ENCODE results near the gene TIMP3. TPM values are rescaled to one million over a fixed set of nuclear protein-coding genes. Genes with fewer than 3 reads are reported as not detected.

The TIMP3 gene
- polyA plus RNA-seq, 1 donor (not counting 4 experiments of a cell fraction or from before 2014, with no cell fraction given): 34.3 TPM

DNA sequence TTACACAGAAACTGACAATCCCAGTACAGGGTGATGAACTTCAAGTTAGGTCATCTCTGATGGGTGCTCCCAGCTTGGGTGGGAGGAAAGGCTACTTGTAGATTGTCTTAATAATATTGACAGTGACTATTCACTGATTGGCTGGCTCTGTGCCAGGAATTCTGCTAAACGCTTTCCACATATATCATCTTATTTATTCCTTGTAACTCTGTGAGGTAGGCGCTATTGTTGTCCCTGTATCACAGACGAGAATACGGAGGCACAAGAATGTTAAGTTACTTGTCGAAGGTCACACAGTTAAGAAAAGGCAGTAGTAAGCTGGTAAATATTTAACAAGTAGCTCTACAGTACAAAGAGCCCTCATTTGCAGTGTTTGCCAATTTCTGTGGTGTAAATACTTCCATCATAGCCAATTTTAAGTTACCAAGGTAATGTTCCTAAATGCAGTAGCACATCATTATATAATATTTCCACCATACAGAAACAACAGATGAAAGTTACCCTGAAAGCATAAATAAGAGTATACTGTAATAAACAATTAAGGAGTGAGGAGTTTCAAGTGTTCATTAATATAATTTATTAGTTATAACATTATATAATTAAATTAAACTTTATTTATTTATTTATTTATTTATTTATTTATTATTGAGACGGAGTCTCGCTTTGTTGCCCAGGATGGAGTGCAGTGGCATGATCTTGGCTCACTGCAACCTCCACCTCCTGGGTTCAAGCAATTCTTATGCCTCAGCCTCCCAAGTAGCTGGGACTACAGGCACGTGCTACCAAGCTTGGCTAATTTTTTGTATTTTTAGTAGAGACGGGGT lies 11.5 kb upstream of the TIMP3 start:
- dilution Hi-C loops (cut with MboI; ENCODE audit: extremely low pct_ligation_motif_present, low sequenced_read_pairs): loop anchor here (25.0 kb wide), 1 partner anchor 278 kb away; no protein-coding TSS in a partner anchor
- Histone ChIP-seq H3K36me3 (ENCODE audit: control insufficient read depth in 2 of 2, extremely low read depth in 1 of 2, insufficient read depth in 2 of 2, low read length in 2 of 2) (no peaks in the 10 kb centered on the region), H2AFZ (ENCODE audit: control insufficient read depth, low read length) (no peak overlapping the region), H3K9me3 (ENCODE audit: control insufficient read depth, low read depth, low read length) (no peaks in the 10 kb centered on the region), H3K4me2 (ENCODE audit: control insufficient read depth, extremely low read depth, insufficient read depth, low read depth, low read length) (no peak overlapping the region), H3K9me1 (ENCODE audit: control insufficient read depth, extremely low read depth, insufficient read depth, low read length) (no peaks in the 10 kb centered on the region), H3K4me1 (ENCODE audit: control insufficient read depth, extremely low read depth, insufficient read depth, low read length) (no peaks in the 10 kb centered on the region), H3K4me3 (ENCODE audit: control insufficient read depth in 2 of 3, extremely low read depth in 1 of 3, insufficient read depth in 2 of 3, low read depth in 1 of 3, low read length in 3 of 3) (no peak overlapping the region), H3K79me2 (ENCODE audit: control insufficient read depth, insufficient read depth, low read length) (no peaks in the 10 kb centered on the region), H4K20me1 (ENCODE audit: control insufficient read depth, extremely low read depth, insufficient read depth, low read length) (no peaks in the 10 kb centered on the region), H3K9ac (ENCODE audit: control insufficient read depth, extremely low read depth, insufficient read depth, low read length) (no peak overlapping the region), H3K27ac (ENCODE audit: control insufficient read depth, insufficient read depth, low read length) (no peak overlapping the region), H3K27me3 (ENCODE audit: control insufficient read depth, extremely low read depth, insufficient read depth, low read length) (no peaks in the 10 kb centered on the region)
- FAIRE-seq (no peak), DNase-seq (ENCODE audit: low read depth, low spot score) (no peak)
- TF ChIP-seq, protein P1, sequence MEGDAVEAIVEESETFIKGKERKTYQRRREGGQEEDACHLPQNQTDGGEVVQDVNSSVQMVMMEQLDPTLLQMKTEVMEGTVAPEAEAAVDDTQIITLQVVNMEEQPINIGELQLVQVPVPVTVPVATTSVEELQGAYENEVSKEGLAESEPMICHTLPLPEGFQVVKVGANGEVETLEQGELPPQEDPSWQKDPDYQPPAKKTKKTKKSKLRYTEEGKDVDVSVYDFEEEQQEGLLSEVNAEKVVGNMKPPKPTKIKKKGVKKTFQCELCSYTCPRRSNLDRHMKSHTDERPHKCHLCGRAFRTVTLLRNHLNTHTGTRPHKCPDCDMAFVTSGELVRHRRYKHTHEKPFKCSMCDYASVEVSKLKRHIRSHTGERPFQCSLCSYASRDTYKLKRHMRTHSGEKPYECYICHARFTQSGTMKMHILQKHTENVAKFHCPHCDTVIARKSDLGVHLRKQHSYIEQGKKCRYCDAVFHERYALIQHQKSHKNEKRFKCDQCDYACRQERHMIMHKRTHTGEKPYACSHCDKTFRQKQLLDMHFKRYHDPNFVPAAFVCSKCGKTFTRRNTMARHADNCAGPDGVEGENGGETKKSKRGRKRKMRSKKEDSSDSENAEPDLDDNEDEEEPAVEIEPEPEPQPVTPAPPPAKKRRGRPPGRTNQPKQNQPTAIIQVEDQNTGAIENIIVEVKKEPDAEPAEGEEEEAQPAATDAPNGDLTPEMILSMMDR (optimal IDR thresholded peaks at IDR 0.05 in 1 of 3, IDR thresholded peaks at IDR 0.05 in 1 of 3, conservative IDR thresholded peaks at IDR 0.05 in 1 of 3; ENCODE audit: extremely low read depth in 1 of 3, insufficient read depth in 2 of 3, low read length in 3 of 3): no peak
- TF ChIP-seq EZH2 (IDR thresholded peaks at IDR 0.05; ENCODE audit: low read length): no peak

DNA sequence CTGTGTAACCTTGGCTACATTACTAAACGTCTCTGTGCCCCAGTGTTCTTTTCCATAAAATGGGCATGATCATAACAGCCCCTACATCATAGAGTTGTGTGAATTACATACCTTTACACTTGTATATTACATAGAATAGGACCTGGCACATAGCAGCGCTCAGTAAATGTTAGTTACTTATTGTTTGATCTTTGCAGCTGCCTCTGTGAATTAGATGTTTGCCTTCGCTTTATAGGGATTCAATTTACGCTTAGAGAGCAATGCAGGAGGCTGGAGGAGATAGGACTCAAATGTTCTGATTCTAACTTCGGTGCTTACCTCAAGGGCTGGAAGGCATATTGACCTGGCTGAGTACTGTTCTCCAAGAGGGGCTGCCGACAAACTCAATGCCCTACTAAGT lies 10.4 kb upstream of the TIMP3 start:
- no peak for FAIRE-seq
- Histone ChIP-seq H3K36me3 (ENCODE audit: control insufficient read depth in 2 of 2, extremely low read depth in 1 of 2, insufficient read depth in 2 of 2, low read length in 2 of 2) (no peaks in the 10 kb centered on the region), H3K4me2 (ENCODE audit: control insufficient read depth, extremely low read depth, insufficient read depth, low read depth, low read length) (no peak overlapping the region), H3K9ac (ENCODE audit: control insufficient read depth, extremely low read depth, insufficient read depth, low read length) (no peak overlapping the region), H3K9me3 (ENCODE audit: control insufficient read depth, low read depth, low read length) (no peaks in the 10 kb centered on the region), H3K27ac (ENCODE audit: control insufficient read depth, insufficient read depth, low read length) (no peak overlapping the region), H3K27me3 (ENCODE audit: control insufficient read depth, extremely low read depth, insufficient read depth, low read length) (peaks cover 2% of the 10 kb centered on the region), H3K79me2 (ENCODE audit: control insufficient read depth, insufficient read depth, low read length) (no peaks in the 10 kb centered on the region), H3K9me1 (ENCODE audit: control insufficient read depth, extremely low read depth, insufficient read depth, low read length) (no peaks in the 10 kb centered on the region), H2AFZ (ENCODE audit: control insufficient read depth, low read length) (no peak overlapping the region), H3K4me1 (ENCODE audit: control insufficient read depth, extremely low read depth, insufficient read depth, low read length) (no peaks in the 10 kb centered on the region), H3K4me3 (ENCODE audit: control insufficient read depth in 2 of 3, extremely low read depth in 1 of 3, insufficient read depth in 2 of 3, low read depth in 1 of 3, low read length in 3 of 3) (no peak overlapping the region), H4K20me1 (ENCODE audit: control insufficient read depth, extremely low read depth, insufficient read depth, low read length) (no peaks in the 10 kb centered on the region)
- TF ChIP-seq EZH2 (IDR thresholded peaks at IDR 0.05; ENCODE audit: low read length): no peak
- TF ChIP-seq, protein P1 (optimal IDR thresholded peaks at IDR 0.05 in 1 of 3, IDR thresholded peaks at IDR 0.05 in 1 of 3, conservative IDR thresholded peaks at IDR 0.05 in 1 of 3; ENCODE audit: extremely low read depth in 1 of 3, insufficient read depth in 2 of 3, low read length in 3 of 3): no peak
- dilution Hi-C loops (cut with MboI; ENCODE audit: extremely low pct_ligation_motif_present, low sequenced_read_pairs): loop anchor here (25.0 kb wide), 1 partner anchor 279 kb away; no protein-coding TSS in a partner anchor
- no peak for DNase-seq (ENCODE audit: low read depth, low spot score)
